Mucosa of stomach (tissue), 1 donor: ENCODE results near the gene RHEB.

Source experiments
- H3K27me3 ChIP-seq: one replicate; pipeline ENCODE4 v1.7.0; 2013; ENCODE audit warnings: mild to moderate bottlenecking, low read length; ENCODE audit not compliant: control insufficient read depth, insufficient read depth
- H3K36me3 ChIP-seq: one replicate; pipeline ENCODE4 v1.7.0; 2013; ENCODE audit warnings: low read length; ENCODE audit not compliant: control insufficient read depth, insufficient read depth
- H3K4me1 ChIP-seq: one replicate; pipeline ENCODE4 v1.7.0; 2013; ENCODE audit warnings: mild to moderate bottlenecking, low read length; ENCODE audit not compliant: control insufficient read depth, insufficient read depth
- H3K4me3 ChIP-seq: one replicate; pipeline ENCODE4 v1.7.0; 2013; ENCODE audit warnings: low read length
- H3K9ac ChIP-seq: one replicate; pipeline ENCODE4 v1.7.0; 2013; ENCODE audit warnings: mild to moderate bottlenecking, low read length, moderate library complexity
- H3K9me3 ChIP-seq: one replicate; pipeline ENCODE4 v1.7.0; 2013; ENCODE audit warnings: mild to moderate bottlenecking, low read length, moderate library complexity; ENCODE audit not compliant: control insufficient read depth
- donor health status: Pancreatic carcinoma.

RHEB gene

DNA sequence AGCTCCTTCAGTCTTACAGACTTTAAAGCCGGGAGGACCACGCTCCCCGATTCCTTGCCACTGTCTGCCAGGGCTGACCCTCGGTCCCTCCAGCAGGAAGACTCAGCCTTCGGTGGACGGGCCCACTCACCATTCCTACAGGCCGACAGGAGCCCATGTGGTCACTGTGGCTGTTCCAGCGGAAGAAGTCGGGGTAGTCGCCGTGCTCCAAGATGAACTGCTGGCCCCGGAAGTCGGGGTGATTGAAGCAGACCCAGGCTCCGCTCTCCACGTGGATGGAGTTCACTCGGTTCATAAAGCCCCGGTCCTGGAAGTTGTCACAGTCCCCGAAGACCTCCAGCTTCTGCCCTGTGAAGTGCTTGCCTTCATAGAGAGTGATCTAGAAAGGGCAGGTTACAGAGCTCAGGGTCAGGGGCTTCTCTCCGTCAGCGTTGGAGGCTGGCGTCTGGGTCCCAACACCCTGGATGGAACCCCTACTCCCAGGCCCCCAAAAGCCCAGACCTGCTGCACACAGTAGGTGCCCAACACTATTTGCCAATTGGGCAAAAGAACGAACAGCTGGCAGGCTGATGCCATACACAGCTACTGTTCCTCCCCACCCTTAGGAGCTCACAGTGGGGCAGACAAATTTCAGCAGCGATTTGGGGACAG is 81.7 kb downstream of the RHEB start:
- Histone ChIP-seq H3K27me3 (peaks cover 35% of the 10 kb centered on the region), H3K4me1 (peaks cover 4% of the 10 kb centered on the region), H3K9ac (no peak overlapping the region), H3K36me3 (no peaks in the 10 kb centered on the region), H3K4me3 (no peak overlapping the region), H3K9me3 (no peaks in the 10 kb centered on the region)

GRCh38 chr7:151437159-151437553 is 82.5 kb downstream of the RHEB start:
- peaks cover 4% of the 10 kb centered on the region for H3K4me1 ChIP-seq
- no peak overlapping the region for H3K4me3 ChIP-seq
- H3K9me3 ChIP-seq, result no peaks in the 10 kb centered on the region
- peaks cover 35% of the 10 kb centered on the region for H3K27me3 ChIP-seq
- H3K9ac ChIP-seq, result no peak overlapping the region
- no peaks in the 10 kb centered on the region for H3K36me3 ChIP-seq

GRCh38 chr7:151436446-151437158 is 83.1 kb downstream of the RHEB start:
- peaks cover 35% of the 10 kb centered on the region for H3K27me3 ChIP-seq
- no peak overlapping the region for H3K9ac ChIP-seq
- peaks cover 4% of the 10 kb centered on the region for H3K4me1 ChIP-seq
- H3K36me3 ChIP-seq, result no peaks in the 10 kb centered on the region
- no peak overlapping the region for H3K4me3 ChIP-seq
- no peaks in the 10 kb centered on the region for H3K9me3 ChIP-seq

- H3K36me3 ChIP-seq, result no peaks in the 10 kb centered on the region
- peaks cover 33% of the 10 kb centered on the region for H3K27me3 ChIP-seq
- no peak overlapping the region for H3K4me3 ChIP-seq
- H3K9ac ChIP-seq, result no peak overlapping the region
- H3K4me1 ChIP-seq, result peaks cover 2% of the 10 kb centered on the region
- H3K9me3 ChIP-seq, result no peaks in the 10 kb centered on the region
Observed at GRCh38 chr7:151435971-151436370, 83.7 kb downstream of the RHEB start.

DNA sequence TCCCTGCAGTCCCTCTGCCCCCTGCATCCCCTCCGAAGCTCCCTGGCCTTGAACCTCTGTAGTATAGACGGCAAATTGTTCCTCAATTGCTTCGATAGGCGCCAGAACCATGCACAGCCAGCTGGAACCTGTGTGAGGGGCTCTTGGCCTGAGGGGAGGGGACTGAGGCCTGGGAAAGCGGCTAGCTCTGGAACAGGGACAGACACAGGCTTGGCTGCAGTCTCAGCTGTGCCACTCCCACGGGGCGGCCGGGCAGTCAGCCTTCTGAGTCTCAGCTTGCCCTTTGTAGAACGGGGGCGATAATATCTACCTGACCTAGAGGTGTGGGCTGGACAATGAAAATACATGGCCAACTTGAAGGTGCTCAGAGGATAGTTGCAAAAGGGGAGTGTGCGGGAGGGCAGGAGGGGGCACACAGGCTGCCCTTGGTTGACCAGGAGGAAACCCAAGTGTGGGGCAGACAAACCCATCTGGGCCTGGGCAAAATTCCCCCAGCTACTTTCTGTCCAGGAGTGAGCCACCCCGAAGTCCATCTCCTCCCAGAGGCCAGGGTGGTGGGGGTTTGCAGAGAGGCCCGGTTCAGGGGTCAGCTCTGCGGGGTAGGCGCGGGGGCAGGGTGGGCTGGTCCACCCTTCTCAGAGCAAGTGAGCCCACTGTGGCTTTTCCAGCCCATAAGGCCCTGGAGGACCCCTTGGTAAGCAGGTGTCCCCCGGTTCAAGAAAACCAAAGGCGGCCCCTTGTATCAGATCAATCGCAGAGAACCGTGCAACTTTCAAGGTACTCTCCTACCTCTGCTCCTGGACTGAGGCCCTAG is 84.4 kb downstream of the RHEB start:
- Histone ChIP-seq H3K36me3 (no peaks in the 10 kb centered on the region), H3K27me3 (peaks cover 26% of the 10 kb centered on the region), H3K4me1 (peaks cover under 1% of the 10 kb centered on the region), H3K9ac (no peak overlapping the region), H3K9me3 (no peaks in the 10 kb centered on the region), H3K4me3 (no peak overlapping the region)

DNA sequence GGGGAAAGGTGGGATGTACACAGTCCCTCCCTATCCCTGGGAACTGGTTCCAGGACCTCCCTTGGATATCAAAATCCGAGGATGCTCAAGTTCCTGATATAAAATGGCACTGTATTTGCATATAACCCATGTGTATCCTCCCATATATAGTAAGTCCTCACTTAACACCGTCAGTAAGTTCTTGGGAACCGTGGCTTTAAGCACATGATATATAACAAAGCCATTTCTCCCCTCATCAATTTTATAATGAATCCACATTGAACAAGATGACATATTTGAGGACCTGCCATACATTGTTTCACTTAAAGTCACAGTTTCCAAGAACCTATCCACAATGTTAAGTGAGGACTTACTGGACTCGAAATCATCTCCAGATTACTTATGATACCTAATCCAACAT is 85.1 kb downstream of the RHEB start:
- H3K4me3 ChIP-seq, result no peak overlapping the region

DNA sequence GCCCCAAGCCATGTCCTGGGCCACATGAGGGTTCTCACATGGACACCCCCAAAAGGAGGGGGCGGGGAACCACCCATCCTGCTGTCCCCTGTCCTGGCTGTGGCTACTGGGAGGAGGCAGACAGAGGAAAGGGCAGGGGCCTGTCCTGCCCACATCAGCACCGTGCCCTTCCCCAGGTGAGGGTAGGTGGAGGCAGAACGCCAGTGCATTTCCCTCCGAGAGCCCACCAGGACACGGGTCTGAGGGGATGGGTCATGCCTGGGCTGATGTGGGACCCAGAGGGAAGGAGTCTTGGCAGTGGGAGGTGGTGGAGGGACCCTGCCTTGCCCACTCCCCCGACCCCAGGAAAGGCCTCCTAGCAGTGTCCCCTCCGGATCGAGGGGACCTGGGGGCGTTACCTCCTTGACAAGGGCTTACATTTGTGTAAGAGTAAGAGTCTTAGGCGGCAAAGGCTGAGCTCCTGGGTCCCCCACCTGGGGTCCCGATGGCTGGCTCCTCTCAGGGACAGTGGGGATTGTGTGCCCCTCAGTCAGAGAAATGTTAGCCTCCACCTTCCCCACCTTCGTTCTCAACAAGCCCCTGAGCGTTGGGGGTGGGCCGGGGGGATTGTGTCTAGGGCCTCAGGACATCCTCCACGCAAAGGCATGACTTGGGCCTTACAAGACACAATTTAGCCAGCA is 85.8 kb downstream of the RHEB start:
- Histone ChIP-seq H3K9me3 (no peaks in the 10 kb centered on the region), H3K27me3 (peaks cover 12% of the 10 kb centered on the region), H3K4me1 (peaks cover 15% of the 10 kb centered on the region), H3K9ac (no peak overlapping the region), H3K4me3 (no peak overlapping the region), H3K36me3 (no peaks in the 10 kb centered on the region)

More for the DNA sequence above, 85.1 kb downstream of the RHEB start:
- Histone ChIP-seq H3K27me3 (peaks cover 18% of the 10 kb centered on the region), H3K9me3 (no peaks in the 10 kb centered on the region), H3K4me1 (peaks cover 8% of the 10 kb centered on the region), H3K9ac (no peak overlapping the region), H3K36me3 (no peaks in the 10 kb centered on the region)

GRCh38 chr7:151432658-151433521 is 86.8 kb downstream of the RHEB start:
- H3K9me3 ChIP-seq, result no peaks in the 10 kb centered on the region
- no peak overlapping the region for H3K4me3 ChIP-seq
- H3K4me1 ChIP-seq, result peaks cover 15% of the 10 kb centered on the region
- H3K9ac ChIP-seq, result no peak overlapping the region
- no peaks in the 10 kb centered on the region for H3K36me3 ChIP-seq
- peaks cover 4% of the 10 kb centered on the region for H3K27me3 ChIP-seq

- no peaks in the 10 kb centered on the region for H3K36me3 ChIP-seq
- no peak overlapping the region for H3K9ac ChIP-seq
- peaks cover 15% of the 10 kb centered on the region for H3K4me1 ChIP-seq
- H3K9me3 ChIP-seq, result no peaks in the 10 kb centered on the region
- H3K27me3 ChIP-seq, result peaks cover 4% of the 10 kb centered on the region
- no peak overlapping the region for H3K4me3 ChIP-seq
Observed at GRCh38 chr7:151431768-151432311, 87.9 kb downstream of the RHEB start.

DNA sequence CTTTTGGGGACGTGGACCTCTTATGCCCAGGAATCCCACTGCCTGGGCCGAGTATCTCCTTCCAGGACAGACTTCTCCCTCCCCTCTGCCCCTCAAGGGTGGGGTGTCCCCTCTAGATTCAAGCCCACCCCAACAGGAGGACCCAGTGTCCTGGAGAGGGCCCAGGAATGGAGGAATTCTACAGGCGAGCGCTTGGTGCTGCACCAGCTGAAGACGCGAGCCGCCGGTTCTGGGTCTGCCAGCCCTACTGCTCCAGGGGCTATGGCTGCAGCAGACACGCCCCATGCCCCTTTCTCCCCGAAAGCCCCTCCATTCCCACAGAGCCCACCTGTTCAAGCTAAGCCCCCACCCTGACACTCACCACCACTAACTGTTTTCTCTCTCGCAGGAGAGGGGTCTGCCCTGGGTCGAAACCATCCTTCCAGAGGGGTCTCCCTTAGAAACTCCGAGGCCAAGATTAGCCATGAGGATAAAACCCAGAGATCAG is 88.4 kb downstream of the RHEB start:
- Histone ChIP-seq H3K4me3 (no peak overlapping the region), H3K9me3 (no peaks in the 10 kb centered on the region), H3K9ac (no peak overlapping the region), H3K36me3 (no peaks in the 10 kb centered on the region), H3K4me1 (peaks cover 18% of the 10 kb centered on the region), H3K27me3 (peaks cover 4% of the 10 kb centered on the region)
